Gastrocnemius medialis (tissue), 4 donors: Measurements from ENCODE around the gene PDPN. TPM values are rescaled to one million over a fixed set of nuclear protein-coding genes. Genes with fewer than 3 reads are reported as not detected.
A peak's percentile ranks its signal among the peaks of the same experiment; 100 is the strongest.

Source experiments
- ATAC-seq, 2 donors: fragments of 150-250 bp; one replicate each; pipeline ENCODE4 v1.9.1; 2016
- DNase-seq, 2 donors: peaks; one replicate each; pipeline ENCODE4 v3.0.0-alpha.2; 2019
- H3K27ac ChIP-seq, 4 donors: fragments of 200-600 bp; sonication (generic); 1 replicate in 1 of 4; 2 replicates in 3 of 4; pipeline ENCODE4 v1.5.1; 2016 to 2018; ENCODE audit warnings: mild to moderate bottlenecking in 2 of 4, moderate library complexity in 1 of 4
- H3K27me3 ChIP-seq, 3 donors: fragments of 200-600 bp; sonication (generic) in 2 of 3; 1 replicate in 1 of 3; 2 replicates in 2 of 3; pipeline versions ENCODE4 v1.5.1 to v1.6.0; 2016 to 2019; ENCODE audit warnings: mild to moderate bottlenecking in 1 of 3, moderate library complexity in 1 of 3
- H3K36me3 ChIP-seq, 2 donors: fragments of 200-600 bp; sonication (generic) in 1 of 2; one replicate each; pipeline ENCODE4 v1.5.1; 2017 to 2018
- H3K4me1 ChIP-seq, 2 donors: fragments of 200-600 bp; sonication (generic) in 1 of 2; one replicate each; pipeline ENCODE4 v1.5.1; 2016 to 2017; ENCODE audit warnings: mild to moderate bottlenecking in 2 of 2
- H3K4me3 ChIP-seq, 4 donors: fragments of 200-600 bp; sonication (generic) in 3 of 4; 1 replicate in 1 of 4; 2 replicates in 3 of 4; pipeline ENCODE4 v1.5.1; 2016 to 2019; ENCODE audit warnings: mild to moderate bottlenecking in 2 of 4
- H3K9me3 ChIP-seq, 3 donors: fragments of 200-600 bp; sonication (generic) in 2 of 3; 1 replicate in 1 of 3; 2 replicates in 2 of 3; pipeline ENCODE4 v1.5.1; 2016 to 2019
- POLR2A ChIP-seq, 2 donors: fragments of 450-650 bp; IDR thresholded peaks; one replicate each; pipeline ENCODE4 v1.6.1; 2017; ENCODE audit warnings: antibody characterized with exemption in 2 of 2, mild to moderate bottlenecking in 2 of 2, moderate library complexity in 2 of 2
- in situ Hi-C, 4 donors: fragments of 200-750 bp; cut with MboI; loops; one replicate each; pipeline versions ENCODE4 v1.15.0 to v1.8.0; 2017; ENCODE audit warnings: low sequenced_read_pairs in 4 of 4
- intact Hi-C: fragments of 100-400 bp; cut with DNase I; formaldehyde crosslinking; loops from one replicate; pipeline ENCODE4 v1.15.1; 2023; ENCODE audit warnings: low total_unique reads
- total RNA-seq, 4 donors: library from RNA; depleted of rRNA; stranded (reverse); fragments of >200 nt; gene quantifications; one replicate each; pipeline versions ENCODE4 v1.1.0 to v1.2.3, GENCODE V29; 2016
- TF ChIP-seq, protein P1 (sequence below), 5 experiments: fragments of 450-650 bp in 3 of 5; fragments of 200-600 bp in 2 of 5; sonication (generic) in 2 of 5; IDR thresholded peaks in 4 of 5; conservative IDR thresholded peaks in 1 of 5; 1 replicate in 4 of 5; 2 replicates in 1 of 5; pipeline ENCODE4 v1.5.1; 2016 to 2019; ENCODE audit warnings: antibody characterized with exemption in 5 of 5, mild to moderate bottlenecking in 3 of 5, moderate library complexity in 3 of 5

Gene PDPN
- total RNA-seq, 4 donors from 2014 or later: 9.8 to 42.5 (median 21.3) TPM

GRCh38 chr1:13605159-13605558 lies 21.5 kb downstream of the PDPN start:
- intact Hi-C loops: no loop called here
- Histone ChIP-seq H3K4me3 (no peak overlapping the region), H3K27ac (peak overlapping the region; percentile 12 to 60 (median 41)), H3K36me3 (peaks cover 0 to 7% of the 10 kb centered on the region in 2 donors), H3K4me1 (peaks cover 0 to 14% of the 10 kb centered on the region in 2 donors), H3K9me3 (no peaks in the 10 kb centered on the region), H3K27me3 (no peaks in the 10 kb centered on the region)
- in situ Hi-C loops: no loop called here
- TF ChIP-seq POLR2A (IDR thresholded peaks at IDR 0.05): peak in 1 of 2 donors; percentile 22
- TF ChIP-seq, protein P1, sequence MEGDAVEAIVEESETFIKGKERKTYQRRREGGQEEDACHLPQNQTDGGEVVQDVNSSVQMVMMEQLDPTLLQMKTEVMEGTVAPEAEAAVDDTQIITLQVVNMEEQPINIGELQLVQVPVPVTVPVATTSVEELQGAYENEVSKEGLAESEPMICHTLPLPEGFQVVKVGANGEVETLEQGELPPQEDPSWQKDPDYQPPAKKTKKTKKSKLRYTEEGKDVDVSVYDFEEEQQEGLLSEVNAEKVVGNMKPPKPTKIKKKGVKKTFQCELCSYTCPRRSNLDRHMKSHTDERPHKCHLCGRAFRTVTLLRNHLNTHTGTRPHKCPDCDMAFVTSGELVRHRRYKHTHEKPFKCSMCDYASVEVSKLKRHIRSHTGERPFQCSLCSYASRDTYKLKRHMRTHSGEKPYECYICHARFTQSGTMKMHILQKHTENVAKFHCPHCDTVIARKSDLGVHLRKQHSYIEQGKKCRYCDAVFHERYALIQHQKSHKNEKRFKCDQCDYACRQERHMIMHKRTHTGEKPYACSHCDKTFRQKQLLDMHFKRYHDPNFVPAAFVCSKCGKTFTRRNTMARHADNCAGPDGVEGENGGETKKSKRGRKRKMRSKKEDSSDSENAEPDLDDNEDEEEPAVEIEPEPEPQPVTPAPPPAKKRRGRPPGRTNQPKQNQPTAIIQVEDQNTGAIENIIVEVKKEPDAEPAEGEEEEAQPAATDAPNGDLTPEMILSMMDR (IDR thresholded peaks at IDR 0.05 in 4 of 5, conservative IDR thresholded peaks at IDR 0.05 in 1 of 5): no peak
- DNase-seq (peak; percentile 26 to 52), ATAC-seq (peak; percentile 43 to 60)

DNA sequence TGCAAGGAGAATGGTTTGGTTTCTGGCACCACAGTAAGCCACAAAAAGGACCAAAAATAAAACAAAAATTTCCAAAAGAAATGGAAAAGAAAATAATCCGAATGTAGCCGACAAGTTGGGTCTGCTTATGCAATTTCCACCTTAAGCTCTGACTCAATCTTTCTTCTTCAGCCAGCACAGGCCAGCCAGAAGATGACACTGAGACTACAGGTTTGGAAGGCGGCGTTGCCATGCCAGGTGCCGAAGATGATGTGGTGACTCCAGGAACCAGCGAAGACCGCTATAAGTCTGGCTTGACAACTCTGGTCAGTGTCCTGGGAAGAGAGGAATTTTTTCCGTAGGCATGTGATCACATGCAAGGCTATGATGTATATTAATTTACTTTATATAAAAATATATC lies 23.4 kb downstream of the PDPN start:
- Histone ChIP-seq H3K27ac (peak overlapping the region in 1 of 4 donors; percentile 57), H3K36me3 (peaks cover 0 to 16% of the 10 kb centered on the region in 2 donors), H3K27me3 (no peaks in the 10 kb centered on the region), H3K4me1 (peaks cover 0 to 6% of the 10 kb centered on the region in 2 donors), H3K9me3 (no peaks in the 10 kb centered on the region), H3K4me3 (no peak overlapping the region)
- in situ Hi-C loops: no loop called here
- DNase-seq: peak in 1 of 2 donors; percentile 53
- ATAC-seq: peak; percentile 62 to 68
- intact Hi-C loops: no loop called here
- TF ChIP-seq, protein P1 (IDR thresholded peaks at IDR 0.05 in 4 of 5, conservative IDR thresholded peaks at IDR 0.05 in 1 of 5): no peak
- no peak for TF ChIP-seq POLR2A (IDR thresholded peaks at IDR 0.05)

GRCh38 chr1:13616234-13616633 lies 32.6 kb downstream of the PDPN start:
- Histone ChIP-seq H3K4me3 (no peak overlapping the region), H3K27ac (peak overlapping the region in 3 of 4 donors; percentile 39 to 90 (median 86)), H3K36me3 (peaks cover 0 to 17% of the 10 kb centered on the region in 2 donors), H3K9me3 (no peaks in the 10 kb centered on the region), H3K4me1 (peaks cover 8 to 16% of the 10 kb centered on the region in 2 donors), H3K27me3 (no peaks in the 10 kb centered on the region)
- in situ Hi-C loops: no loop called here
- TF ChIP-seq, protein P1 (IDR thresholded peaks at IDR 0.05 in 4 of 5, conservative IDR thresholded peaks at IDR 0.05 in 1 of 5): no peak
- TF ChIP-seq POLR2A (IDR thresholded peaks at IDR 0.05): no peak
- intact Hi-C loops: no loop called here
- DNase-seq (no peak), ATAC-seq (no peak)

GRCh38 chr1:13617108-13617507 lies 33.5 kb downstream of the PDPN start:
- peaks cover 8 to 16% of the 10 kb centered on the region in 2 donors for H3K4me1 ChIP-seq
- in situ Hi-C loops (no loop called here), intact Hi-C loops (no loop called here)
- TF ChIP-seq POLR2A (IDR thresholded peaks at IDR 0.05): no peak
- TF ChIP-seq, protein P1 (IDR thresholded peaks at IDR 0.05 in 4 of 5, conservative IDR thresholded peaks at IDR 0.05 in 1 of 5): no peak
- H3K9me3 ChIP-seq: no peaks in the 10 kb centered on the region
- ATAC-seq: no peak
- H3K27me3 ChIP-seq: no peaks in the 10 kb centered on the region
- peak overlapping the region in 3 of 4 donors; percentile 81 to 90 (median 86) for H3K27ac ChIP-seq
- H3K36me3 ChIP-seq: peaks cover 0 to 14% of the 10 kb centered on the region in 2 donors
- H3K4me3 ChIP-seq: no peak overlapping the region
- no peak for DNase-seq

DNA sequence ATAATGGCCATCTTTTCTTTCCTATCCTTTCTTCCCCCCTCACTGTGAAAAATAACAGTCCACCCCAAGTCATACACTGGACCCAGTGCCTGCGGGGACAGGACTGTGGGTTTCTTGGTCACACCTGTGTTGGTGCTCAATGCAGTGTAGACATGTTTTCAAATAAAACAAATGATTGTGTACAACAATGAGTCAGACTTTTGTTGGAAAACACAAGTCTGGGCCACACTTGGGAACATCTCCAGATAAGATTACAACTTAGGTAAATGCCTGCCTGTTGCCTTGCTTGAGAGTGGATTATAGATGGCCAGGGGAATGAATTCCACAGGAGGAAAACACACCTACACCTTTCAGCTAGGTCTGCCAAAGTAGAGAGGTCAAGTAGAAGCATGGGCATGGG lies 34.1 kb downstream of the PDPN start:
- H3K36me3 ChIP-seq: peaks cover 0 to 14% of the 10 kb centered on the region in 2 donors
- H3K27me3 ChIP-seq: no peaks in the 10 kb centered on the region
- in situ Hi-C loops (no loop called here), intact Hi-C loops (no loop called here)
- no peak for TF ChIP-seq POLR2A (IDR thresholded peaks at IDR 0.05)
- no peak overlapping the region for H3K4me3 ChIP-seq
- no peaks in the 10 kb centered on the region for H3K9me3 ChIP-seq
- no peak for DNase-seq
- peaks cover 8 to 16% of the 10 kb centered on the region in 2 donors for H3K4me1 ChIP-seq
- no peak for ATAC-seq
- peak overlapping the region in 3 of 4 donors; percentile 81 to 90 (median 86) for H3K27ac ChIP-seq
